ENCODE measurements around the gene ANKUB1. TPM values are rescaled to one million over a fixed set of nuclear protein-coding genes. Genes with fewer than 3 reads are reported as not detected.

The ANKUB1 gene
- total RNA-seq, 1 donor from 2014 or later: not detected

GRCh38 chr3:149816311-149816710 lies 24.0 kb upstream of the ANKUB1 start:
- DNase-seq: no peak
- no peak overlapping the region for H3K4me3 Mint-ChIP-seq
- H3K9me3 Mint-ChIP-seq: no peaks in the 10 kb centered on the region
- H3K4me1 Mint-ChIP-seq: peaks cover 49% of the 10 kb centered on the region
- H3K27ac Mint-ChIP-seq: no peak overlapping the region
- peaks cover 21% of the 10 kb centered on the region for H3K36me3 Mint-ChIP-seq (ENCODE audit: low read depth)
- H3K27me3 Mint-ChIP-seq: no peaks in the 10 kb centered on the region
- intact Hi-C loops (cut with micrococcal nuclease): loop anchor here (10.0 kb wide), 2 partner anchors 158 to 598 kb away; partner anchors contain the start of gene PFN2

GRCh38 chr3:149815728-149816127 lies 23.4 kb upstream of the ANKUB1 start:
- peaks cover 49% of the 10 kb centered on the region for H3K4me1 Mint-ChIP-seq
- H3K36me3 Mint-ChIP-seq (ENCODE audit: low read depth): peaks cover 21% of the 10 kb centered on the region
- intact Hi-C loops (cut with micrococcal nuclease): loop anchor here (10.0 kb wide), 2 partner anchors 159 to 599 kb away; partner anchors contain the start of gene PFN2
- no peaks in the 10 kb centered on the region for H3K27me3 Mint-ChIP-seq
- no peak overlapping the region for H3K27ac Mint-ChIP-seq
- no peaks in the 10 kb centered on the region for H3K9me3 Mint-ChIP-seq
- H3K4me3 Mint-ChIP-seq: no peak overlapping the region
- no peak for DNase-seq

GRCh38 chr3:149815321-149815720 lies 23.0 kb upstream of the ANKUB1 start:
- Mint-ChIP-seq H3K4me3 (peak overlapping the region; percentile 48), H3K27me3 (peaks cover under 1% of the 10 kb centered on the region), H3K27ac (no peak overlapping the region), H3K4me1 (peaks cover 49% of the 10 kb centered on the region), H3K9me3 (no peaks in the 10 kb centered on the region), H3K36me3 (ENCODE audit: low read depth) (peaks cover 21% of the 10 kb centered on the region)
- no peak for DNase-seq
- intact Hi-C loops (cut with micrococcal nuclease): loop anchor here (10.0 kb wide), 2 partner anchors 159 to 599 kb away; partner anchors contain the start of gene PFN2

GRCh38 chr3:149813367-149814281 lies 21.3 kb upstream of the ANKUB1 start:
- H3K27ac Mint-ChIP-seq: peak overlapping the region; percentile 100
- peaks cover 17% of the 10 kb centered on the region for H3K36me3 Mint-ChIP-seq (ENCODE audit: low read depth)
- intact Hi-C loops (cut with micrococcal nuclease): loop anchor here (2.0 to 10.0 kb wide), 6 partner anchors 111 to 1274 kb away; partner anchors contain the start of genes HPS3, MED12L and PFN2
- peak; percentile 72 for DNase-seq
- H3K27me3 Mint-ChIP-seq: peaks cover 7% of the 10 kb centered on the region
- no peaks in the 10 kb centered on the region for H3K9me3 Mint-ChIP-seq
- peak overlapping the region; percentile 97 for H3K4me3 Mint-ChIP-seq
- peaks cover 44% of the 10 kb centered on the region for H3K4me1 Mint-ChIP-seq

- Mint-ChIP-seq H3K4me1 (peaks cover 44% of the 10 kb centered on the region), H3K4me3 (peak within 1 kb of the TSS; percentile 97), H3K36me3 (ENCODE audit: low read depth) (peaks cover 17% of the 10 kb centered on the region), H3K27me3 (peaks cover 11% of the 10 kb centered on the region), H3K9me3 (no peaks in the 10 kb centered on the region), H3K27ac (peak within 1 kb of the TSS; percentile 100)
- intact Hi-C loops (cut with micrococcal nuclease): loop anchor here (1.0 to 10.0 kb wide), 7 partner anchors 60 to 1275 kb away; partner anchors contain the start of genes COMMD2, HPS3, MED12L and PFN2
- peak; percentile 98 for DNase-seq
Observed at GRCh38 chr3:149812606-149813366, 20.4 kb upstream of the ANKUB1 start, which contains the start of gene RNF13. RNF13 (plus strand) TSS chr3:149813215; CDS start chr3:149846027, 32,812 bp downstream.

GRCh38 chr3:149812165-149812605 lies 19.8 kb upstream of the ANKUB1 start:
- peak overlapping the region; percentile 97 for H3K4me3 Mint-ChIP-seq
- peaks cover 38% of the 10 kb centered on the region for H3K4me1 Mint-ChIP-seq
- H3K27me3 Mint-ChIP-seq: peaks cover 13% of the 10 kb centered on the region
- H3K27ac Mint-ChIP-seq: peak overlapping the region; percentile 100
- peaks cover 17% of the 10 kb centered on the region for H3K36me3 Mint-ChIP-seq (ENCODE audit: low read depth)
- no peak for DNase-seq
- H3K9me3 Mint-ChIP-seq: no peaks in the 10 kb centered on the region
- intact Hi-C loops (cut with micrococcal nuclease): loop anchor here (1.0 to 10.0 kb wide), 7 partner anchors 60 to 1275 kb away; partner anchors contain the start of genes COMMD2, HPS3, MED12L and PFN2

GRCh38 chr3:149810846-149811245 lies 18.5 kb upstream of the ANKUB1 start:
- no peak overlapping the region for H3K27ac Mint-ChIP-seq
- H3K4me3 Mint-ChIP-seq: no peak overlapping the region
- DNase-seq: no peak
- intact Hi-C loops (cut with micrococcal nuclease): loop anchor here (5.0 to 10.0 kb wide), 5 partner anchors 164 to 1276 kb away; partner anchors contain the start of genes HPS3, MED12L and PFN2
- peaks cover 10% of the 10 kb centered on the region for H3K36me3 Mint-ChIP-seq (ENCODE audit: low read depth)
- peaks cover 22% of the 10 kb centered on the region for H3K27me3 Mint-ChIP-seq
- H3K9me3 Mint-ChIP-seq: no peaks in the 10 kb centered on the region
- H3K4me1 Mint-ChIP-seq: peaks cover 25% of the 10 kb centered on the region

GRCh38 chr3:149809699-149810098 lies 17.3 kb upstream of the ANKUB1 start:
- H3K36me3 Mint-ChIP-seq (ENCODE audit: low read depth): peaks cover 2% of the 10 kb centered on the region
- intact Hi-C loops (cut with micrococcal nuclease): loop anchor here (5.0 to 10.0 kb wide), 6 partner anchors 165 to 1278 kb away; partner anchors contain the start of genes HPS3, MED12L and PFN2
- no peak overlapping the region for H3K4me3 Mint-ChIP-seq
- DNase-seq: no peak
- no peak overlapping the region for H3K27ac Mint-ChIP-seq
- H3K4me1 Mint-ChIP-seq: peaks cover 16% of the 10 kb centered on the region
- H3K9me3 Mint-ChIP-seq: no peaks in the 10 kb centered on the region
- peaks cover 30% of the 10 kb centered on the region for H3K27me3 Mint-ChIP-seq

- no peak overlapping the region for H3K4me3 Mint-ChIP-seq
- H3K36me3 Mint-ChIP-seq (ENCODE audit: low read depth): peaks cover 2% of the 10 kb centered on the region
- no peak overlapping the region for H3K27ac Mint-ChIP-seq
- DNase-seq: peak; percentile 85
- H3K4me1 Mint-ChIP-seq: peaks cover 9% of the 10 kb centered on the region
- H3K27me3 Mint-ChIP-seq: peaks cover 32% of the 10 kb centered on the region
- H3K9me3 Mint-ChIP-seq: no peaks in the 10 kb centered on the region
- intact Hi-C loops (cut with micrococcal nuclease): loop anchor here (5.0 kb wide), 1 partner anchor 296 kb away; no protein-coding TSS in a partner anchor
Observed at GRCh38 chr3:149808209-149808829, 16.0 kb upstream of the ANKUB1 start.

- H3K4me3 Mint-ChIP-seq: no peak overlapping the region
- H3K9me3 Mint-ChIP-seq: no peaks in the 10 kb centered on the region
- no peaks in the 10 kb centered on the region for H3K36me3 Mint-ChIP-seq (ENCODE audit: low read depth)
- intact Hi-C loops (cut with micrococcal nuclease): loop anchor here (5.0 kb wide), 1 partner anchor 294 kb away; no protein-coding TSS in a partner anchor
- H3K4me1 Mint-ChIP-seq: peaks cover 3% of the 10 kb centered on the region
- DNase-seq: no peak
- no peak overlapping the region for H3K27ac Mint-ChIP-seq
- H3K27me3 Mint-ChIP-seq: peaks cover 35% of the 10 kb centered on the region
Observed at GRCh38 chr3:149806171-149806778, 13.9 kb upstream of the ANKUB1 start.

GRCh38 chr3:149801639-149802038 lies 9.3 kb upstream of the ANKUB1 start:
- no peaks in the 10 kb centered on the region for H3K9me3 Mint-ChIP-seq
- intact Hi-C loops (cut with micrococcal nuclease): no loop called here
- no peak for DNase-seq
- H3K36me3 Mint-ChIP-seq (ENCODE audit: low read depth): no peaks in the 10 kb centered on the region
- H3K4me1 Mint-ChIP-seq: no peaks in the 10 kb centered on the region
- H3K4me3 Mint-ChIP-seq: no peak overlapping the region
- H3K27me3 Mint-ChIP-seq: peaks cover 47% of the 10 kb centered on the region
- H3K27ac Mint-ChIP-seq: no peak overlapping the region

GRCh38 chr3:149801195-149801594 lies 8.8 kb upstream of the ANKUB1 start:
- Mint-ChIP-seq H3K27ac (no peak overlapping the region), H3K36me3 (ENCODE audit: low read depth) (no peaks in the 10 kb centered on the region), H3K27me3 (peaks cover 46% of the 10 kb centered on the region), H3K9me3 (no peaks in the 10 kb centered on the region), H3K4me1 (no peaks in the 10 kb centered on the region), H3K4me3 (no peak overlapping the region)
- no peak for DNase-seq
- intact Hi-C loops (cut with micrococcal nuclease): no loop called here
